GM06990 (cell line): ENCODE data around the gene NR3C1.

ENCODE experiments used
- DNase-seq: peaks from one replicate; pipeline ENCODE4 v3.0.0-alpha.2; 2011; ENCODE audit not compliant: insufficient read length; ENCODE audit errors: extremely low read depth
- H3K27me3 ChIP-seq: replicated peaks from 2 replicates; pipeline ENCODE4 v1.6.0; 2011; ENCODE audit warnings: low read length; ENCODE audit not compliant: control insufficient read depth, insufficient read depth
- H3K36me3 ChIP-seq: 2 replicates; pipeline ENCODE4 v1.5.1; 2011; ENCODE audit warnings: low read length; ENCODE audit not compliant: control insufficient read depth, insufficient read depth
- H3K4me3 ChIP-seq: replicated peaks from 2 replicates; pipeline ENCODE4 v1.5.1; 2011; ENCODE audit warnings: low read depth, mild to moderate bottlenecking, control low read depth, low read length
- TF ChIP-seq, protein P1 (sequence below): IDR thresholded peaks from 2 replicates; pipeline ENCODE4 v1.5.1; 2011; ENCODE audit warnings: low read length, control low read depth, mild to moderate bottlenecking, inconsistent platforms; ENCODE audit not compliant: insufficient read depth, poor library complexity, severe bottlenecking

Gene NR3C1

DNA sequence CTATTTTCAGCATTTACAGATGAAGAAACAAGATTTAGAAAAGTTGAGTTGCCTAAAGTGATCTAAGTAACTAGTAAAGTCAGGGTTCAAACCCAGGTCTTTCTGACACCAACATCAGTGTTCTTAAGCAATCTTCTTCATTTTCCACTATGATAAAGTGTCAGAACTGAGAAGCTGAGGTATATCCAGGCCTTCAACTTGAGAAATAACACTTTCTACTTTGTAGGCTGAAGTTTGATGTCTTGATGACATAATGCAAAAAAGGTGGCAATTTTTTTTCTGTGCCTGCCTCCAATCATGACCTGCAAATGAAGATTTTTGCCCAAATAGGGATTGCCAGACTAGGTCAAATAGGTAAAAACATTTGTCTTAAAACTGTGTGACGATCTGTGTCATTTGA lies 81.3 kb downstream of the NR3C1 start:
- no peak for DNase-seq
- no peaks in the 10 kb centered on the region for H3K27me3 ChIP-seq
- TF ChIP-seq, protein P1, sequence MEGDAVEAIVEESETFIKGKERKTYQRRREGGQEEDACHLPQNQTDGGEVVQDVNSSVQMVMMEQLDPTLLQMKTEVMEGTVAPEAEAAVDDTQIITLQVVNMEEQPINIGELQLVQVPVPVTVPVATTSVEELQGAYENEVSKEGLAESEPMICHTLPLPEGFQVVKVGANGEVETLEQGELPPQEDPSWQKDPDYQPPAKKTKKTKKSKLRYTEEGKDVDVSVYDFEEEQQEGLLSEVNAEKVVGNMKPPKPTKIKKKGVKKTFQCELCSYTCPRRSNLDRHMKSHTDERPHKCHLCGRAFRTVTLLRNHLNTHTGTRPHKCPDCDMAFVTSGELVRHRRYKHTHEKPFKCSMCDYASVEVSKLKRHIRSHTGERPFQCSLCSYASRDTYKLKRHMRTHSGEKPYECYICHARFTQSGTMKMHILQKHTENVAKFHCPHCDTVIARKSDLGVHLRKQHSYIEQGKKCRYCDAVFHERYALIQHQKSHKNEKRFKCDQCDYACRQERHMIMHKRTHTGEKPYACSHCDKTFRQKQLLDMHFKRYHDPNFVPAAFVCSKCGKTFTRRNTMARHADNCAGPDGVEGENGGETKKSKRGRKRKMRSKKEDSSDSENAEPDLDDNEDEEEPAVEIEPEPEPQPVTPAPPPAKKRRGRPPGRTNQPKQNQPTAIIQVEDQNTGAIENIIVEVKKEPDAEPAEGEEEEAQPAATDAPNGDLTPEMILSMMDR = no peak

DNA sequence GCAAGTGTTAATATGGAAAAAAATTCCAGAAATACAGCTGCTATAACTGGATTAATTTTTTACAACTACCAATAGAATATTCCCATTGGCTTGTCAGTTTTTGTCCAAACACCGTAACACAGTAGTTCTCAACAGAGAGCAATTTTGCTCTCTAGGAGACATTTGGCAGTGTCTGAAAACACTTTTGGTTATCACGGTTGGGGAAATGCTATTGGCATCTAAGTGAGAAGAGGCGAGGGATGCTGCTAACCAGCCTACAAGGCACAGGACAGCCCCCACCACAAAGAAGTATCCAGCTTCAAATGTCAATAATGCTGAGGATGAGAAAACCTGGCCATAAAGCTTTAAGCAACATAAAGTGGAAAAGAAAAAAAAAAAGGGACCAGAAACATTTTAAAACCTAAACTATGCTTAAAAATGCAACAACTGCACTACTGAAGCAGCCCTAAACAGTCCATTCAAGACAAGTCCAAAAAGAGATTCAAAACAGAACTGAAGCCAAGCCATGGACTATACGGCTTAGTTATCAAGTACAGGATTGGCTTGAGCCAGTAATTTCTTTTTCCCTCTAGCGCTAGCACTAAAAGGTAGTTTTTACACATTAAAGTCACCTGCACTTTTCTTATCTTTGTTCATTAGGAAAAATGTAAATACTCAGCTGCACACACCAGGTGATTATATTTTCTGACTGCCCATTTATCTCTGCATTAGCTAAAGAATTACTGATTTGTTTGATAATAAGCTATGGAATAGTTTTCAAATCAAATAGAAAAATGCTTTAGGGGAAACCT lies 83.9 kb downstream of the NR3C1 start:
- Histone ChIP-seq H3K4me3 (no peak overlapping the region), H3K36me3 (peaks cover 2% of the 10 kb centered on the region), H3K27me3 (no peaks in the 10 kb centered on the region)
- TF ChIP-seq, protein P1 = no peak
- no peak for DNase-seq

More for the DNA sequence above, 81.3 kb downstream of the NR3C1 start:
- peaks cover 2% of the 10 kb centered on the region for H3K36me3 ChIP-seq
- no peak overlapping the region for H3K4me3 ChIP-seq

DNA sequence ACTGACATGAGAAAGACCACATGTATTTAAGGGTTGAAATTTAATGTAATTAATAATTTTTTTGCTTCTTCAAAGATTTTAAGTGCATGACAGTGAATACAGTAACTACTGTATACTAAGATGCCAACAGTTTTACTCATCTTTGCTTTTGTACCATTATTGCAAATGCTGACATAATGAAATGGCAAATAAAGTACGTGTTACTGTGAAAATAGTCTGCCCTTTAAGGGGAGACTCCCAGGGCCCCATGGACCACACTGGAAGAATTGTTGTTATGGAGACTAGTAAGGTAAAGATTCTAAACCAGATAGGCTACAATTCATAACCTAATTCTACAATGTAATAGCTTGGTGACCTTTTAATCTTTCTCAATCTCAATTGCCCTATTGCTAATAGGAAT lies 84.7 kb downstream of the NR3C1 start:
- TF ChIP-seq, protein P1 = no peak
- H3K36me3 ChIP-seq = peaks cover 2% of the 10 kb centered on the region
- DNase-seq = no peak

DNA sequence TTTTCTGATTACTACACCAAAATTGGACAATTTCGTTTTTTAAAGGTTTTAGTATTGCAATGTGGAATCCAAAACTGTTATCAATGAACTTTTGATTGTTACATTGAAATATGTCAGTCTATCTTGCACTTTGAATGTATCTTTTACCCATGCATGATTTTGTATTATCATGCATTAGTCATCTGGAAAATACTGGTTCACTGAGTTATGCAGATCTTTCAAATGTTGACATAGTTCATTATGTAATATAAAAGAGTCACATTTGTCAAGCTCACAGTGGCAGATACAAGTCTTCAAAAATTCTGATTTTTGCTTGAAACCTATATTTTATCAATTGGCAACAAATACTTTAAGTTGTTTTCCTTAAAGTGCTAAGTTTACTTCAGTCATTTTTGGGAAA lies 85.2 kb downstream of the NR3C1 start:
- no peak for DNase-seq
- Histone ChIP-seq H3K4me3 (no peak overlapping the region), H3K27me3 (no peaks in the 10 kb centered on the region), H3K36me3 (peaks cover 3% of the 10 kb centered on the region)
- TF ChIP-seq, protein P1 = no peak

More for the DNA sequence above, 84.7 kb downstream of the NR3C1 start:
- Histone ChIP-seq H3K27me3 (no peaks in the 10 kb centered on the region), H3K4me3 (no peak overlapping the region)

DNA sequence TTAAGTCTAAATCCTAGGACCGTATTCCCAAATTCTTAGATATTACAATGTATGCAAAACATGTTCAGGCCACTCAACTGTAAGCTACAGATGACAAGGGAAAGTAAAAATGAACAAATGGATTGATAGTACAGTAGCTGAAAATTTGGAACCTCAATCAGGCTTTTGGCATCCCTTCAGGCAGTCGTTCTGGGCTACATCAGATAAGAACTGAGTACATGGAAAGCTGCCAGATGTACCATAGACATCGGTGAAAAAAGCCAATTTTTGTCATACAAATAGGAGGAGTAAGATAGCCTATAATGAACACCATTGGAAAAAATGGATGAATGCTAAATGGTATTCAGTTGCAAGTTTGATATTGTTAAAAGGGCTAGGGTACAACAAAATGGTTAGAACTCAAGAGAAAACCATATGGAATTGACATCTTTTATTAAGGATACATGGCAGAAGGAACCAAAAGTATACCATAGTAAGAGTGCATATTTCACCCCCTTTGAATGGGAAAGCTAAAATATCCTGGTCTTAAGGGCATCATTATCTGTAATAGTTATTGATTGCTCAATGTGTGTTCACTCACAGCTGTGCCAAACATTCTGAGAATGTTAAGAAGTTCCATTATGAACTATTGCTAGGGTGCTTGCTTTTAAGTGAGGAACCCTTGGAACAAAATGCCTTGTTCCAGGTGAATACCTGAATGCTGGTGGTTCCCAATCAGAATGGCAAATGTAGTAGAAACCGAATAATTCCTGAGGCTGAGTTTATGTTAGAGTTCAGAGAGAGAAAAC lies 86.4 kb downstream of the NR3C1 start:
- TF ChIP-seq, protein P1 = no peak
- no peak for DNase-seq
- H3K27me3 ChIP-seq = no peaks in the 10 kb centered on the region
- H3K36me3 ChIP-seq = peaks cover 9% of the 10 kb centered on the region
- no peak overlapping the region for H3K4me3 ChIP-seq
